NCI-H1417 treated with DMSO at 0.1 percent for 48 hours (cell line): Measurements from ENCODE around the gene RIN1.
"Not testable (repeated sequence)": the region's sequence is repeated elsewhere in the genome, so short reads cannot be mapped to it uniquely, and the experiment has no call there.

Source experiments
- DNase-seq: peaks from one replicate; lab custom pipeline; 2025; lab: John Stamatoyannopoulos, UW

The RIN1 gene

GRCh38 chr11:66317723-66318599, 18.3 kb downstream of the RIN1 start:
- no peak for DNase-seq

GRCh38 chr11:66317322-66317722, 18.9 kb downstream of the RIN1 start:
- DNase-seq, result no peak

- no peak for DNase-seq
These were observed 19.4 kb downstream of the RIN1 start, which contains the start of gene CD248 for GRCh38 chr11:66316849-66317251. Gene CD248 (minus strand): TSS chr11:66317044. CDS start chr11:66317027, 17 bp downstream.

- DNase-seq, result no peak
These were observed 20.1 kb downstream of the RIN1 start for GRCh38 chr11:66315921-66316811.

GRCh38 chr11:66315498-66315885, 20.7 kb downstream of the RIN1 start:
- DNase-seq, result no peak

- DNase-seq, result no peak
These were observed 21.4 kb downstream of the RIN1 start for GRCh38 chr11:66314561-66315497.

- no peak for DNase-seq
These were observed 22.1 kb downstream of the RIN1 start for GRCh38 chr11:66314186-66314501.

GRCh38 chr11:66313321-66314185, 22.7 kb downstream of the RIN1 start:
- DNase-seq, result no peak

- peak; percentile 86 for DNase-seq
These were observed 23.5 kb downstream of the RIN1 start for GRCh38 chr11:66312549-66313320.

- DNase-seq, result peak; percentile 83
These were observed 24.2 kb downstream of the RIN1 start for GRCh38 chr11:66311965-66312548.

- DNase-seq, result no peak
These were observed 24.7 kb downstream of the RIN1 start for GRCh38 chr11:66311470-66311964.

- not testable (repeated sequence) for DNase-seq
These were observed 25.3 kb downstream of the RIN1 start for GRCh38 chr11:66310803-66311440.

- no peak for DNase-seq
These were observed 25.9 kb downstream of the RIN1 start for GRCh38 chr11:66310324-66310723.

- DNase-seq, result no peak
These were observed 26.8 kb downstream of the RIN1 start for GRCh38 chr11:66309475-66309874.

GRCh38 chr11:66302656-66303055, 33.6 kb downstream of the RIN1 start:
- DNase-seq, result no peak

- no peak for DNase-seq
These were observed 37.0 kb downstream of the RIN1 start for GRCh38 chr11:66299186-66299585.

GRCh38 chr11:66297610-66298009, 38.6 kb downstream of the RIN1 start:
- DNase-seq, result no peak

- DNase-seq, result no peak
These were observed 41.3 kb downstream of the RIN1 start for GRCh38 chr11:66294626-66295620.
